Erythroblast (primary cell): ENCODE results near the gene TMEM244.

ENCODE experiments used
- GATA1 ChIP-seq: IDR thresholded peaks from 2 replicates; pipeline ENCODE4 v1.6.1; 2011; ENCODE audit warnings: low read depth, mild to moderate bottlenecking, control low read depth, low read length, moderate library complexity
- POLR2A ChIP-seq: IDR thresholded peaks from 2 replicates; pipeline ENCODE4 v1.6.1; 2011; ENCODE audit warnings: mild to moderate bottlenecking, low read length

DNA sequence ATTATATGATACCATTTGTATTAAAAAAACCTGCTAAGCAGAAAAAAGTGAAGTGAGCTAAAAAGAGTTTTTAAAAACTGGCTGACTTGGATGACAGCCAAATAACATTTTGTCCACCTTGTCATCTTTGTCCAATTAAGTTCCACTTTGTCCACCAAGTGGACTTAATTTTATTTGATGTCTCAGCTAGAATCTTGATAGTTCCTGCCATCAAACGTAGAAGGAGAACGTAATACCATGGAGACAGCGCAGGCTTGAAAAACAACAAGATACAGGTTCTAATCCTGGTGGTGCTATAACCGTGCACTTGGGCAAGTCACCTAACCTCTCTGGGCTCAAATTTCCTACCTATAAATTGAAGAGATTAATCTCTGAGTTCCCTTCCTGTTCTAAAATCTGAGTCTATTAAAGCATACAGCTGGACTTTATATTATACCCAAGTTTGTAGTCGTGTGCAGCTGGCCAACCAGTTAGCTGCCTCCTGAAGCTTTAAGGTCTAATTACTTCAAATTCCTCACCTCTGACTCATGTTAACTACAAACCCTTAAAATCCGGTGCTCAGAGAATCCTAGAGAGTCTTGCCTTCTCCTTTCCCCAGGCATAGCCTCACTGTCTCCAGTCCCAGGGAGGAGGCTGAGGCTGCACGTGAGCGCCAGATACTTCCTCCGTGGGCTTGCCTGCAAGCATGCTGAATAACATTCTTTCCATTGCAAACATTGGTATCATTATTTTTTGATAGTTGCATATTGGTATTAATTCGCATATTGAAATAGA, 16.8 kb downstream of the TMEM244 start:
- TF ChIP-seq POLR2A (no peak), GATA1 (no peak)
